ENCODE data around the gene MCFD2.
A peak's percentile ranks its signal among the peaks of the same experiment; 100 is the strongest.
"Not testable (repeated sequence)": the region's sequence is repeated elsewhere in the genome, so short reads cannot be mapped to it uniquely, and the experiment has no call there.

Gene MCFD2

GRCh38 chr2:46900381-46900780 lies 15.2 kb downstream of the MCFD2 start:
- DNase-seq = no peak

GRCh38 chr2:46899053-46899452 lies 16.6 kb downstream of the MCFD2 start:
- no peak for DNase-seq

- DNase-seq = no peak
Measured at GRCh38 chr2:46898024-46898423, 17.6 kb downstream of the MCFD2 start.

DNA sequence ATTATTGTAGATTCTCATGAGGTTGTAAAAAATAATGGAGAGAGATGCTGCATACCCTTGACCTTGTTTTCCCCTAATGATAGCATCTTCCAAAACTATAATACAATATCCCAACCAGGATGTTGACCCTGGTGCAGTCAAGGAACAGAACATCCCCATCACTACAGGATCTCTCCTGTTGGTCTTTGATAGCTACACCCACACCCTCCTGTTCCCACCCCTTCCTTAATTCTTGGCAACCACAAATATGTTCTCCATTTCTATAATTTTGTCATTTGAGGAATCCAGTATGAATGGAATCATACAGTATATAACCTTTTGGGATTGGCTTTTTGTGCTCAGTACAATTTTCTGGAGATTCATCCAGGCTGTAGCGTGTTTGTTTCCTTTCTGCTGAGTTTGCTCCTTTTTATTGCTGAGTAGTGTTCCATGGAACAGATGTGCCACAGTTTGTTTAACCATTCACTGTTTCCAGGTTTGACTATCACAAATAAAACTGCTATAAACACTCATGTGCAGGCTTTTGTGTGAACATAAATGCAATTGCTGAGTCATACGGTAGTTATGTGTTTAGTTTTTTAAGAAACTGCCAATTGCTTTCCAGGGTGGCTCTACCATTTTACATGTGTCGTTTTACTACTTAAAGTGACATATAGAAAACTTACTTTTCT lies 22.2 kb downstream of the MCFD2 start:
- DNase-seq = no peak

GRCh38 chr2:46891956-46892553 lies 23.6 kb downstream of the MCFD2 start:
- DNase-seq = no peak

DNA sequence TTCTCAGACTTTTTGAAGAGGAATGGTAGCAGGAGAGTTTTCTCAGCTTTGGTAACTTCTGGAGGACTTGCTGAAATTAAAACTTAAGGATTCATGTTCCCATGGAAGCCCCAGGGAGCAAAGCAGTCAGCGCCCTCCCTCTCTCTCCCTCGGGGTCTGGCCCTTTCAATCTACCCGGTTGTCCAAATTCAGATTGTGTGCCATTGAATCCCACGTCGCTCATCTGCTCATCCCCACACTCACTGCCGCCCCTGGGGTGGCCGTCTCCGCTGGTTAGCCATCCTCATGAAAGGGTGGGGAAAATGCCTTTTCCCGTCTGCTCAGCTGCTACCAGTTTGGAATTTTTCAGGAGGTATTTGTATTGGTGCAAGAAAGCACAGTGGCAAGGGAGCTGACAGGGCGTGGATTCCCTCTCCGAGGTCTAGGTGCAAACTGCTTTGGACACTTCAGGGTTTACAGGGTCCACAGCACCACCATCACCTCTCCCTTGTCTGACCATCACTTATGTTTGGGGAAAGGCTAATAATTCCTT lies 27.1 kb downstream of the MCFD2 start:
- DNase-seq = no peak

DNA sequence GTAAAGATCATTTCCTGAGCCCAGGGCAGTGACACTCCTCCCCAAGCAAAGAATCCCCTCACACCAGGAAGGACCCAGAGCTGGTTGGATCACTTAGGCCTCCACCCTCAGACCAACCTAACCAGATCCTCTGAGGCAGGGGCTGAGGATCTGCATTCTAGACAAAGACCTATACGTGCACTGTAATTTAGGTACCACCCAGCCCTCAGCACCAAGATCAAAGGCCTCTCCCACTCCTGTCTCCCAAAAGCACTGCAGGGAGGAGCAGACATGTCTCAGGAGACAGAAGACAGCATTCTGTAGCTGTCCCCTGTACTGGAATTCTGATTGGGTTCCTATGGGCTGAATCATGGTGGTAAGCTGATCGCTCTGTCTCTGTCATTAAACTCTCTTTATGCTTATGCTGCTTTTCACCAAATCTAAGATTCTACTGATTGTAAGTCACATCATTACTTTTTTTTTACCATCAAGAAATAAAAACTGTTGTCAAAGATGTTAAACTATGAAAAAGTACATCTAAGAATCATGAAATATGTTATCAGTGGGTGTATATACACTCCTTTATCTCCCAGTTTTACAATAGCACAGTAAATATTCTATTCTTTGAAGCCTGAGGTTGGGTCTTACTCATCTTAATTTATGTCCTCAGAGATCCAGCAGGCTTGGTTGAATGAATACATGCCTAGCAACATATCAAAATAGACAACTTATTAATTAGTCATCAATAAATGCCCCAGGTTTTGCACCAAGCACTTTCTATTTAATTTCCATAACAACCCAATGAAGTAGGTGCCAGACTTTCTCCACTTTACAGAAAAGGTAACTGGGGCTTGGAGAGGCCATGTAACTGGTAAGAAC lies 28.3 kb downstream of the MCFD2 start:
- no peak for DNase-seq

GRCh38 chr2:46886268-46887027 lies 29.2 kb downstream of the MCFD2 start:
- DNase-seq = no peak

GRCh38 chr2:46885376-46885775 lies 30.2 kb downstream of the MCFD2 start:
- no peak for DNase-seq

DNA sequence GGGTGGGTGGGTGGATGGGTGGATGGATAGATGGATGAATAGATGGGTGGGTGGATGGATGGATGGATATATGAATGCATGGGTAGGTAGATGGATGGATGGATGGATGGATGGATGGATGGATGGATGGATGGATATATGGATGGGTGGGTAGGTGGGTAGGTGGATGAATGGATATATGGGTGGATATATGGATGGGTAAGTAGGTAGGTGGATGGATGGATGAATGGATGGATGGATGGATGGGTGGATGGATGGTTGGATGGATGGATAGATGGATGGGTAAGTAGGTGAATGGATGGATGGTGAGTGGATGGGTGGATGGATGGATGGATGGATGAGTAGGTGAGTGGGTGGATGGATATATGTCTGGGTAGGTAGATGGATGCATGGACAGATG lies 36.1 kb downstream of the MCFD2 start:
- DNase-seq = no peak

DNA sequence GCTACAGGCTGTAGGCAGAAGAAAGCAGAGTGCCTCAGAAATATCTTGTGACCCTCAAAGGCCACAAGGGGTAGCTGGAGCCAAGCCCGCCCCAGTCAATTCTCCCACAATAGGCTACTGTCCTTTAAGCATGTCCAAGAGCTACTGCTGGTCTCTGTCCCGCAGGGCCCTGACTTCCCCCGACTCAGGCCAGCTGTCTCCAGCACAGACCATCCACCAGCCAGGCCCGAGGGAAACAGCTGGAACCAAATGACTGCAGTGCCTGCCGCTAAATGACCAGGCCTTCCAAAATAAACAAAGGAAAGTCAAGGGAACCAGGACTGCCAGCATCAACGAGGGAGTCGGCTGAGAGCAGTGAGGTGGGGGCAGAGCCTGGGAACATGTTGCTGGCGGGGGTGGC lies 36.7 kb downstream of the MCFD2 start:
- DNase-seq = no peak

- no peak for DNase-seq
Measured at GRCh38 chr2:46878240-46878877, 37.2 kb downstream of the MCFD2 start.

DNA sequence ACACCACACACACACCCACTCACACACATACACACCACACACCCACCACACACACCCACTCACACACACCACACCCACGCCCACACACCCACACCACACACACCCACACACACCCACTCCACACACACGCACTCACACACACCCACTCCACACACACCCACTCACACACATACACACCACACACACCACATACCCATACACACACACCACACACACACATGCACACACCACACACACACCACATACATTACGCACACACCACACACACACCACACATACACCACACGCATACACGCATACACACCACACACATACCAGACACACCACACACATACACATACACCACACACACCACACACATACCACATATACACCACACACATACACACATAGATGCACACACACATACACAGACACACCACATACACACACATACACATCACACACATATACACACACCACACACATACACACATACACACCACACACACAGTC lies 37.9 kb downstream of the MCFD2 start:
- no peak for DNase-seq

- DNase-seq = peak; percentile 57
Measured at GRCh38 chr2:46876741-46877384, 38.7 kb downstream of the MCFD2 start.

DNA sequence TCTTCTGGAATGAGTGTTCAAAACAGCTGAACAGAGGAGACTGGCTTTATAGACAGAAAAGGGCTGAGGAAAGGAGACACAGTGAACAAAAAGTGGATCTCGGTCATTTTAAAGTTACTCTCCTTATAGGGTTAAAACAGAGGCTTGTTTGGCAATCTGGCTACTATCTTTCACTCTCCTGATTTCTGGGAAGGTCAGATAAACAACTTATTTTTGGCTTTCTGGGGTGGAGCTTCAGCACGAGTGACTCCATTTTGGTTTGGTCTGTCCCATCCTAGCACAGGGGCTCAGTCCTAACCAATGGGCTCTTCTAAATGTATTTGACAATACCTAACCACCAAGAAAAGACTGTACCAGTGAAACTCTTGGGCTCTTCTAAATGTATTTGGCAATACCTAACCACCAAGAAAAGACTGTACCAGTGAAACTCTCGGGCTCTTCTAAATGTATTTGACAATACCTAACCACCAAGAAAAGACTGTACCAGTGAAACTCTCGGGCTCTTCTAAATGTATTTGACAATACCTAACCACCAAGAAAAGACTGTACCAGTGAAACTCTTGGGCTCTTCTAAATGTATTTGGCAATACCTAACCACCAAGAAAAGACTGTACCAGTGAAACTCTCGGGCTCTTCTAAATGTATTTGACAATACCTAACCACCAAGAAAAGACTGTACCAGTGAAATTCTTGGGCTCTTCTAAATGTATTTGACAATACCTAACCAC lies 39.5 kb downstream of the MCFD2 start:
- not testable (repeated sequence) for DNase-seq

GRCh38 chr2:46875226-46875899 lies 40.2 kb downstream of the MCFD2 start:
- DNase-seq = no peak

DNA sequence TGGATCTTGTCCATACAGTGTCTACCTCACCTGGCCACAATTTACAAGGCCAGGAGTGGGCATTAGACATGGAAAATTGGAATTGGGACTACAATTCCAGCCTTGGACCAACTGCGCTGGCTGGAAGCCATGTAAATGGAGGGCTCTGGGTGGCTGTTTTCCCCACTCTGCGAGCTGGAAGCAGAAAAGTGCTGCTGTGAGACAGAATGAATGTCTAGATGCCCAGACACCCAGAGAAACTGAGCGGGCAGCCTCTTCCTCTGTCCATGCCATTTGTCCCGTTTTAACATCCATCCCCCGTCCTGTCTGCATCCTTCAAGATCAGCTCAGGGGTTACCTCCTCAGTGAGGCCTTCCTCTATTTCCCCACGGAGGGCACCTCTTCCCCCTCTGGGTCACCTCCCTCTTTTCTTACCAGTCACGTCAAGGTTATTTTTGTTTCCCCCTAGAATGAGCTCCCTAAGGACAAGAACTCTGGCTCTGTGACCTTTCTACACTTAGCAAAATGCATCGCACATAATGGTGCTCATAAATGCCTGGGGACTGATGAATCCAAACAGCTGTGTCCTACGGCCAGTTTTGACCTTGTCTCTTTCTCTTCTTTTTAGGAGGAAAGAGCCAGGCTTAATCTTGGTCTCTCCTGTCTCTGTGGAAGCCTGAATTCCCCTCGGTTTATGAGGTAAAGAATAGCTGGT lies 41.2 kb downstream of the MCFD2 start:
- no peak for DNase-seq

GRCh38 chr2:46873604-46874068 lies 42.0 kb downstream of the MCFD2 start:
- DNase-seq = no peak

DNA sequence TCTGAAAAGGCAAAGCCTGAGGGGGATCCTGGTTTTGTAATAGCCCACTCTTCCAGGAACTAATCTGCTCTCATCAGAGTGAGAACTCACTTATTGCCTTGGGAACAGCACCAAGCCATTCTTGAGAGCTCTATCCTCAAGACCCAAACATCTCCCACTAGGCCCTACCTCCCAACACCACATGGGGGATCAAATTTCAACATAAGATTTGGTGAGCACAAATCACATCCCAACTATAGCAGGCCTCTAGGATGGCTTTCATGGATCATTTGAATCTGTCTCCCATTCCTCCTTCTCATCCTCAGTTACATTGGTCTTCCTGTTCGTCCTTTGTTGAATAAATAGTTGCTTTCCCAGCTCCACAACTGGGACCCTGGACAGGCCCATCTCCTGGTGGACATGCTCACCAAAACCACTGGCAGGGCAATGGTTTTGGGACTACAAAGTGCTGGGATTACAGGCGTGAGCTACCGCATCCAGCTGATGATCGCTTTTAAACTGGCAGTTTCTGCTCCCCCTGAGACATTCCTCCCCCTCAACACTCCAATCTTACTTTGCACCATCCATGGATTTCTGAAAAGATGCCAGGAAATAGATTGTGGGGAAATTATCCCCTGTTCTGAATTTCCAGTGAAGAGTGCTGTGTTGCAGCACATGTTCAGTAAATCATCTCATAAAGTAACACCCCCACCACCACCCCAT lies 42.6 kb downstream of the MCFD2 start:
- no peak for DNase-seq

Measured in NCI-H2171 (cell line).